A673 (cell line): ENCODE data around the gene SNX24.

Experiments used
- EZH2 ChIP-seq: fragments of 200-600 bp; sonication (generic); IDR thresholded peaks from 2 replicates; pipeline ENCODE4 v1.6.1; 2017; ENCODE audit warnings: borderline replicate concordance, low read depth, mild to moderate bottlenecking, mixed read lengths, antibody characterized with exemption, low read length; ENCODE audit not compliant: poor library complexity, severe bottlenecking
- TF ChIP-seq, protein P1 (sequence below): fragments of 300-800, 200-600 bp; sonication (generic); conservative IDR thresholded peaks from 2 replicates; pipeline ENCODE4 v1.5.1; 2017; ENCODE audit warnings: low read depth, mild to moderate bottlenecking, antibody characterized with exemption, low read length, moderate library complexity, mixed read lengths

DNA sequence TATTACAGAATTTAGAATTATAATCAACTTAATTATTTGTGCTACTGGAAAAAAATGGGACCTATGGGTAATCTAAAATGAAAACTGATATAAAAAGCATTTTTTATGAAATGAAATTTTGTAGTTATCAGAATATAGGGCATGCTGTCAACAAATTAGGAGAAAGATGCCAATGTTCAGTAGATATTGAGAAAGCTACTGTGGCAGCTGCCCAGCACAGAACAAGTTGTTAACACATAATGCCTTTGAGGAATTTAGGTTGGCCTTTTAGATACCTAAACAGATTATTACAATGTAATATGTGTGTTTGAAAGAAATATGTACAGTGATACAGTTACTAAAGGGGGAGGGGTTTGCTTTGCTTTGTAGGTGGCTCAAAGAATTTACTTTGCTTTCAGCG lies 137.0 kb downstream of the SNX24 start:
- no peak for TF ChIP-seq EZH2
- TF ChIP-seq, protein P1, sequence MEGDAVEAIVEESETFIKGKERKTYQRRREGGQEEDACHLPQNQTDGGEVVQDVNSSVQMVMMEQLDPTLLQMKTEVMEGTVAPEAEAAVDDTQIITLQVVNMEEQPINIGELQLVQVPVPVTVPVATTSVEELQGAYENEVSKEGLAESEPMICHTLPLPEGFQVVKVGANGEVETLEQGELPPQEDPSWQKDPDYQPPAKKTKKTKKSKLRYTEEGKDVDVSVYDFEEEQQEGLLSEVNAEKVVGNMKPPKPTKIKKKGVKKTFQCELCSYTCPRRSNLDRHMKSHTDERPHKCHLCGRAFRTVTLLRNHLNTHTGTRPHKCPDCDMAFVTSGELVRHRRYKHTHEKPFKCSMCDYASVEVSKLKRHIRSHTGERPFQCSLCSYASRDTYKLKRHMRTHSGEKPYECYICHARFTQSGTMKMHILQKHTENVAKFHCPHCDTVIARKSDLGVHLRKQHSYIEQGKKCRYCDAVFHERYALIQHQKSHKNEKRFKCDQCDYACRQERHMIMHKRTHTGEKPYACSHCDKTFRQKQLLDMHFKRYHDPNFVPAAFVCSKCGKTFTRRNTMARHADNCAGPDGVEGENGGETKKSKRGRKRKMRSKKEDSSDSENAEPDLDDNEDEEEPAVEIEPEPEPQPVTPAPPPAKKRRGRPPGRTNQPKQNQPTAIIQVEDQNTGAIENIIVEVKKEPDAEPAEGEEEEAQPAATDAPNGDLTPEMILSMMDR: no peak
